ENCODE data around the gene UBE2U.

UBE2U gene

GRCh38 chr1:64196074-64196870 lies 7.2 kb upstream of the UBE2U start (continued):
- no peak for TF ChIP-seq ZXDB (tag by site-specific recombination; IDR thresholded peaks at IDR 0.05)
- no peak for TF ChIP-seq GLI4 (tag by site-specific recombination; IDR thresholded peaks at IDR 0.05)
- no peak for TF ChIP-seq ZNF426 (tag by site-specific recombination; IDR thresholded peaks at IDR 0.05)
- TF ChIP-seq ZNF324 (tag by site-specific recombination; IDR thresholded peaks at IDR 0.05): no peak
- TF ChIP-seq ZNF202 (tag by site-specific recombination; IDR thresholded peaks at IDR 0.05; ENCODE audit: borderline replicate concordance): no peak

GRCh38 chr1:64197076-64197475 lies 6.3 kb upstream of the UBE2U start:
- TF ChIP-seq ZNF311 (tag by site-specific recombination; IDR thresholded peaks at IDR 0.05; ENCODE audit: borderline replicate concordance) (no peak), ZNF621 (tag by site-specific recombination; IDR thresholded peaks at IDR 0.05) (no peak), ZNF341 (tag by site-specific recombination; IDR thresholded peaks at IDR 0.05; ENCODE audit: low read depth) (no peak), ZNF223 (tag by site-specific recombination; IDR thresholded peaks at IDR 0.05) (no peak), YY2 (tag by site-specific recombination; IDR thresholded peaks at IDR 0.05) (no peak), HIC1 (tag by site-specific recombination; IDR thresholded peaks at IDR 0.05) (no peak), INSM2 (tag by site-specific recombination; IDR thresholded peaks at IDR 0.05) (no peak)
- Histone ChIP-seq H3K4me1 (ENCODE audit: control insufficient read depth, insufficient read depth, low read length) (no peaks in the 10 kb centered on the region), H3K9me3 (ENCODE audit: control insufficient read depth, insufficient read depth, low read depth, low read length) (no peaks in the 10 kb centered on the region), H3K4me3 (ENCODE audit: low read depth, low read length) (no peak overlapping the region), H3K27ac (ENCODE audit: extremely low read depth, low read depth, low read length) (no peak overlapping the region), H3K36me3 (ENCODE audit: control insufficient read depth in 2 of 2, insufficient read depth in 1 of 2, low read length in 2 of 2) (no peaks in the 10 kb centered on the region)
- POLR2A ChIA-PET: no interaction called here
- CTCF ChIA-PET: interaction anchor here (0.8 kb wide), 1 partner anchor 580 kb away, joined by 4 read pairs; no protein-coding TSS in a partner anchor

GRCh38 chr1:64199154-64199553 lies 4.3 kb upstream of the UBE2U start:
- no peaks in the 10 kb centered on the region for H3K9me3 ChIP-seq (ENCODE audit: control insufficient read depth, insufficient read depth, low read depth, low read length)
- ChIA-PET CTCF (interaction anchor here (0.7 kb wide), 1 partner anchor 568 kb away, joined by 3 read pairs; no protein-coding TSS in a partner anchor), POLR2A (no interaction called here)
- H3K27ac ChIP-seq (ENCODE audit: extremely low read depth, low read depth, low read length): no peak overlapping the region
- H3K36me3 ChIP-seq (ENCODE audit: control insufficient read depth in 2 of 2, insufficient read depth in 1 of 2, low read length in 2 of 2): no peaks in the 10 kb centered on the region
- no peaks in the 10 kb centered on the region for H3K4me1 ChIP-seq (ENCODE audit: control insufficient read depth, insufficient read depth, low read length)
- no peak overlapping the region for H3K4me3 ChIP-seq (ENCODE audit: low read depth, low read length)
- TF ChIP-seq ZSCAN30 (tag by site-specific recombination; IDR thresholded peaks at IDR 0.05) (no peak), ZNF513 (tag by site-specific recombination; IDR thresholded peaks at IDR 0.05) (peak; percentile 58; the same call in 1 of the 2 replicates), ZBTB17 (tag by site-specific recombination; IDR thresholded peaks at IDR 0.05) (no peak), ZNF768 (tag by site-specific recombination; IDR thresholded peaks at IDR 0.05) (no peak)
